ENCODE results near the gene LINGO3.

DNA sequence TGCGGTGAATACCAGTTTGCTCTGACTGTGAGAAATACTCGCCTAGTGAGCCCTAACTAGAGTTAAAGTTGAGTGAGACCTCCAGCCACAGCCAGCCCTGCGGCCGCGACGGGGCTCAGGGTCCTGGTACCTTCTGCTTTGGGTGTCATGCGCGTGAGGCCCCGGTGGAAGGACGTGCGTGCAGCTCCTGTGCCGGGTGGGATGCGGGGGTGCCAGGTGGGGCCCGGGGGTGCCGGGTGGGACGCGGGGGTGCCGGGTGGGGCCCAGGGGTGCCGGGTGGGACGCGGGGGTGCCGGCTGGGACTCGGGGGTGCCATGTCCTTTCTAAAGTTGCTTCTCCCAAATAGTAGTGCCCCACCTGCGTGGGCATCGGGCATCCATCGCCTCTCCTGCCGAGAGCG lies 43.6 kb upstream of the LINGO3 start:
- TF ChIP-seq, protein P1, sequence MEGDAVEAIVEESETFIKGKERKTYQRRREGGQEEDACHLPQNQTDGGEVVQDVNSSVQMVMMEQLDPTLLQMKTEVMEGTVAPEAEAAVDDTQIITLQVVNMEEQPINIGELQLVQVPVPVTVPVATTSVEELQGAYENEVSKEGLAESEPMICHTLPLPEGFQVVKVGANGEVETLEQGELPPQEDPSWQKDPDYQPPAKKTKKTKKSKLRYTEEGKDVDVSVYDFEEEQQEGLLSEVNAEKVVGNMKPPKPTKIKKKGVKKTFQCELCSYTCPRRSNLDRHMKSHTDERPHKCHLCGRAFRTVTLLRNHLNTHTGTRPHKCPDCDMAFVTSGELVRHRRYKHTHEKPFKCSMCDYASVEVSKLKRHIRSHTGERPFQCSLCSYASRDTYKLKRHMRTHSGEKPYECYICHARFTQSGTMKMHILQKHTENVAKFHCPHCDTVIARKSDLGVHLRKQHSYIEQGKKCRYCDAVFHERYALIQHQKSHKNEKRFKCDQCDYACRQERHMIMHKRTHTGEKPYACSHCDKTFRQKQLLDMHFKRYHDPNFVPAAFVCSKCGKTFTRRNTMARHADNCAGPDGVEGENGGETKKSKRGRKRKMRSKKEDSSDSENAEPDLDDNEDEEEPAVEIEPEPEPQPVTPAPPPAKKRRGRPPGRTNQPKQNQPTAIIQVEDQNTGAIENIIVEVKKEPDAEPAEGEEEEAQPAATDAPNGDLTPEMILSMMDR (conservative IDR thresholded peaks at IDR 0.05) = no peak
- TF ChIP-seq ZFX (IDR thresholded peaks at IDR 0.05) = no peak

Measured in C4-2B (cell line).